ENCODE measurements around the gene HBG1. TPM values are rescaled to one million over a fixed set of nuclear protein-coding genes. Genes with fewer than 3 reads are reported as not detected.

HBG1 gene
- total and polyA plus RNA-seq, 5 donors: not detected

- no peaks in the 10 kb centered on the region for H3K9me3 ChIP-seq (ENCODE audit: control insufficient read depth, low read length)
Observed at GRCh38 chr11:5276697-5277096, 27.0 kb upstream of the HBG1 start.

DNA sequence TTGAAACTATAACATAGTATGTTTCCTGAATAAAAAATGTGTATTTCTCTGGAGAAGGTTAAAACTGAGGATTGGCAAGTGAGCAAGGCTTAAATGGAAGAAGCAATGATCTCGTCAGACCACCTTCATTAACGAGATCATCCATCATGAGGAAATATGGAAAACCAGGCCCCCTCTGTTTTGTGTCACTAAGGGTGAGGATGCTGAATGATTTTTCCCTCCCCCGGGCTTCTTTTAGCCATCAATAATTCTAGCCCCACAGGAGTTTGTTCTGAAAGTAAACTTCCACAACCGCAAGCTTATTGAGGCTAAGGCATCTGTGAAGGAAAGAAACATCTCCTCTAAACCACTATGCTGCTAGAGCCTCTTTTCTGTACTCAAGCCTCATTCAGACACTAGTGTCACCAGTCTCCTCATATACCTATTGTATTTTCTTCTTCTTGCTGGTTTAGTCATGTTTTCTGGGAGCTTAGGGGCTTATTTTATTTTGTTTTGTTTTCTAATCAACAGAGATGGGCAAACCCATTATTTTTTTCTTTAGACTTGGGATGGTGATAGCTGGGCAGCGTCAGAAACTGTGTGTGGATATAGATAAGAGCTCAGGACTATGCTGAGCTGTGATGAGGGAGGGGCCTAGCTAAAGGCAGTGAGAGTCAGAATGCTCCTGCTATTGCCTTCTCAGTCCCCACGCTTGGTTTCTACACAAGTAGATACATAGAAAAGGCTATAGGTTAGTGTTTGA, 25.9 kb upstream of the HBG1 start:
- 55% methylated on average over 6 of the region's 6 CpGs for WGBS
- intact Hi-C loops (cut with DNase I): no loop called here
- DNase-seq (no peak), ATAC-seq (no peak)
- Histone ChIP-seq H3K27me3 (ENCODE audit: control insufficient read depth, insufficient read depth) (no peaks in the 10 kb centered on the region), H3K4me1 (ENCODE audit: control insufficient read depth, insufficient read depth, low read length) (no peaks in the 10 kb centered on the region), H3K27ac (ENCODE audit: low read length) (no peak overlapping the region), H3K4me3 (ENCODE audit: low read length) (no peak overlapping the region), H3K9me3 (ENCODE audit: control insufficient read depth, low read length) (no peaks in the 10 kb centered on the region)

More at GRCh38 chr11:5276697-5277096, 27.0 kb upstream of the HBG1 start:
- ATAC-seq: no peak
- 78% methylated on average over 2 of the region's 2 CpGs for WGBS
- Histone ChIP-seq H3K4me1 (ENCODE audit: control insufficient read depth, insufficient read depth, low read length) (no peaks in the 10 kb centered on the region), H3K27me3 (ENCODE audit: control insufficient read depth, insufficient read depth) (no peaks in the 10 kb centered on the region), H3K4me3 (ENCODE audit: low read length) (no peak overlapping the region), H3K27ac (ENCODE audit: low read length) (no peak overlapping the region)
- DNase-seq: no peak
- intact Hi-C loops (cut with DNase I): no loop called here

DNA sequence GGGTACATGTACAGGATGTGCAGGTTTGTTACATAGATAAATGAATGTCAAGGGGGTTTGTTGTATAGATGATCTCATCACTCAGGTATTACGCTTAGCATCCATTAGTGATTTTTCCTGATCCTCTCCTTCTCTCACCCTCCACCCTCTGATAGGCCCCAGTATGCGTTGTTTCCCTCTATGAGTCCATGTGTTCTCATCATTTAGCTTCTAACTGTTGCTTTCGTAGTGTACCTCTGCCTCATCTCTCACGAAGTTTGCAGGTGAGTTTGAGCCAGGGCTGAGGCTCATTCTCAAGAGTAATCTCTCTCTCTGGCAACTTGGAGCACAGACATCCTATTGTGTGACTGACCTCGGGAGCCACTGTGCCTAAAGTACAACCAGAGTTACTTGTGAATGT, 24.7 kb upstream of the HBG1 start:
- Histone ChIP-seq H3K9me3 (ENCODE audit: control insufficient read depth, low read length) (no peaks in the 10 kb centered on the region), H3K4me1 (ENCODE audit: control insufficient read depth, insufficient read depth, low read length) (no peaks in the 10 kb centered on the region), H3K4me3 (ENCODE audit: low read length) (no peak overlapping the region), H3K27ac (ENCODE audit: low read length) (no peak overlapping the region), H3K27me3 (ENCODE audit: control insufficient read depth, insufficient read depth) (no peaks in the 10 kb centered on the region)
- ATAC-seq: no peak
- intact Hi-C loops (cut with DNase I): no loop called here
- no peak for DNase-seq
- WGBS: 61% methylated on average over 5 of the region's 5 CpGs

- H3K4me1 ChIP-seq (ENCODE audit: control insufficient read depth, insufficient read depth, low read length): no peaks in the 10 kb centered on the region
- WGBS: 58% methylated on average over 4 of the region's 4 CpGs
- no peak for ATAC-seq
- no peak overlapping the region for H3K27ac ChIP-seq (ENCODE audit: low read length)
- intact Hi-C loops (cut with DNase I): no loop called here
- H3K27me3 ChIP-seq (ENCODE audit: control insufficient read depth, insufficient read depth): no peaks in the 10 kb centered on the region
- no peak overlapping the region for H3K4me3 ChIP-seq (ENCODE audit: low read length)
- no peaks in the 10 kb centered on the region for H3K9me3 ChIP-seq (ENCODE audit: control insufficient read depth, low read length)
- no peak for DNase-seq
Observed at GRCh38 chr11:5272395-5273017, 22.8 kb upstream of the HBG1 start.

DNA sequence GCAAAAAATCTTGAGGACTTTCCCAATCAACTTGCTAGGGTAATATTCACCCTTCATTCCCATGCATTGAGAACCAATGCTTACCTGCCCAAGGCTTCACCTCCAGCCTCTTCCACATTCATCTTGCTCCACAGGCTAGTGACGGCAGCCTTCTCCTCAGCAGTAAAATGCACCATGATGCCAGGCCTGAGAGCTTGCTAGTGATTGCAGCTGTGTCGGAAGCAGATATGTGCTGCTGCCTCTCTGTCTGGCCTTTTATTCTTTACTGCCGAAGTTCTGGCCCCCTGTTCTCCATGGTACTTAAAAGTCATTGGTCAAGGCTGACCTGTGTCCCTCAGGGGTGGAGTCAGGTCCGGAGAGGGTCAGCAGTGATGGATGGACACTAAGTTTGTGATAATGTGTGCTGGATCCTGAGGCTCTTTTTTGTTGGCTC, 20.1 kb upstream of the HBG1 start, which contains the start of gene HBE1:
Gene HBE1 (minus strand): TSS at position 231 of the 433 bp plus-strand sequence. CDS start 55 bp downstream, at position 176.
- ATAC-seq (no peak), DNase-seq (no peak)
- Histone ChIP-seq H3K9me3 (ENCODE audit: control insufficient read depth, low read length) (no peaks in the 10 kb centered on the region), H3K27ac (ENCODE audit: low read length) (no peak within 1 kb of the TSS), H3K4me1 (ENCODE audit: control insufficient read depth, insufficient read depth, low read length) (no peaks in the 10 kb centered on the region), H3K4me3 (ENCODE audit: low read length) (no peak within 1 kb of the TSS), H3K27me3 (ENCODE audit: control insufficient read depth, insufficient read depth) (no peaks in the 10 kb centered on the region)
- 38% methylated on average over 4 of the region's 4 CpGs for WGBS
- intact Hi-C loops (cut with DNase I): no loop called here

DNA sequence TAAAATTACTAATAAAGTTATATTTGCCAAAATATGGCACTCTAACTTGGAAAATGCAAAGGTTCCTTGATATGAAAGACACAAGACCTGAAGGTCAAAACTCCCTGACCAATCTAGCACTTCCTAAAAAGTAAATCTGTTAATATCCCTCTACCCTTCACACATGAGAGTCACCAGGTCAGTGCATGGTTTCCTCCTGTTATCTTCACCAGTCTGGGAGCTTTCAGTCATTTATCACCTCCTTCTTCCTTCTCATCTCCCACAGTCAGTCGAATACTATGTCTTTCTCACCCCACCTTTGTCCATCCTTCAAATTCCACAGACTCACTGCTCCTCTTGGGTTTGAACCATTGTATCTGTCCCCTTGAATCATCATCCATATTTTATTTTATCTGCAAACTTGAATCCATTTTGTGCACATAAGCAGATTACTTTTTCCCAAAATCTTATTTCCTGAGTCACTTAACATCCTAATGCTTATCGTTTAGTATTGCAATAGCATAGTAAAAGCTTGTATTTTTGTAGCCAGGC, 17.4 kb upstream of the HBG1 start:
- DNase-seq (no peak), ATAC-seq (no peak)
- Histone ChIP-seq H3K4me1 (ENCODE audit: control insufficient read depth, insufficient read depth, low read length) (no peaks in the 10 kb centered on the region), H3K27ac (ENCODE audit: low read length) (no peak overlapping the region), H3K9me3 (ENCODE audit: control insufficient read depth, low read length) (no peaks in the 10 kb centered on the region), H3K4me3 (ENCODE audit: low read length) (no peak overlapping the region), H3K27me3 (ENCODE audit: control insufficient read depth, insufficient read depth) (no peaks in the 10 kb centered on the region)
- WGBS: 56% methylated on average over 2 of the region's 2 CpGs
- intact Hi-C loops (cut with DNase I): no loop called here

DNA sequence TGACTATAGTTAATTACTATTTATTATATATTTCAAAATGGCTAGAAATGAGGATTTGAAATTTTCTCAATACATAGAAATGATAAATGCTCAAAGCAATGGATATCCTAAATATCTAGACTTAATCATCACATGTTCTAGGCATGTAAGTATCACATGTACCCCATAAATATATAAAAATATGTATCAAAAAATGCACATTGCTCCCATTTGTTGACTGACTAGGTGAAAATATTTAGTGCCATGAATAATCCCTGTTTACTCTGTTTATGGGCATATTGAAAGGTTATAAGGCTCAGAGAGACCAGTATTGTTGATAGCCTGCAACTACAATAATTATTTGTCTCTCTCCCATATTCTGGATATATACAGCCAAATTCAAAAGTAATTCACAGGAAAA, 17.0 kb upstream of the HBG1 start:
- no peak overlapping the region for H3K4me3 ChIP-seq (ENCODE audit: low read length)
- H3K9me3 ChIP-seq (ENCODE audit: control insufficient read depth, low read length): no peaks in the 10 kb centered on the region
- DNase-seq (no peak), ATAC-seq (no peak)
- intact Hi-C loops (cut with DNase I): no loop called here
- no peaks in the 10 kb centered on the region for H3K4me1 ChIP-seq (ENCODE audit: control insufficient read depth, insufficient read depth, low read length)
- no peaks in the 10 kb centered on the region for H3K27me3 ChIP-seq (ENCODE audit: control insufficient read depth, insufficient read depth)
- H3K27ac ChIP-seq (ENCODE audit: low read length): no peak overlapping the region

GRCh38 chr11:5265832-5266231, 16.2 kb upstream of the HBG1 start:
- Histone ChIP-seq H3K4me3 (ENCODE audit: low read length) (no peak overlapping the region), H3K27me3 (ENCODE audit: control insufficient read depth, insufficient read depth) (no peaks in the 10 kb centered on the region), H3K9me3 (ENCODE audit: control insufficient read depth, low read length) (no peaks in the 10 kb centered on the region), H3K27ac (ENCODE audit: low read length) (no peak overlapping the region), H3K4me1 (ENCODE audit: control insufficient read depth, insufficient read depth, low read length) (no peaks in the 10 kb centered on the region)
- DNase-seq (no peak), ATAC-seq (no peak)
- 39% methylated on average over 2 of the region's 2 CpGs for WGBS
- intact Hi-C loops (cut with DNase I): no loop called here

DNA sequence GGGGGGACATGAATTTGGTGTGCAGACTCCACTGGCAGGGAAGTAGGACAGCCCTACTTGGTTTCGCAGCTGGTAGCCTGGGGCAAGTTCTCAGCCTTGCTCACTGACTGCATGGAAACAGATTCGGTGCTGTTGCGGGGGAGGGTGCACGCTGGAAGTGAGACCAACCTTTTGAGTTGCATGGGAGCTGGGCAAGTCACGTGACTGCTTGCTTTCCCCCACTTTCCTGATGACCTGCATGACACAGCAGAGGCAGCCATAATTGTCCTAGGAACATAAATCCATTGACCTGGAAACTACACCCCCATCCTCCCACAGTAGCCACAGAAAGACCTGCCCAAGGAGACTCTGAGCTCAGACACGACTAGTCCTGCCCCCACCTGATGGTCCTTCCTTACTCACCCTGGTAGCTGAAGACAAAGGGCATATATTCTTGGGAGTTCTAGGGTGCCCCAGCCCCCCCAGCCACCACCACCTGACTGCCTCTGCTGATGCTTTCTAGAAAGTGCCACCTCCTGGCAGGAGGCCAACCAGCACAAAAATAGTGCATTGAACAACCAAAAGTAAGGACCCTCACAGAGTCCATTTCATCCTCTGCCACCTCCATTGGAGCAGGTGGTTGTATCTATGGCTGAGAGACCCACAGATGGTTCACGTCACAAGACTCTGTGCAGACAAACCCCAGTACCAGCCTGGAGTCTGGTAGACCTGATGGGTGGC, 9.0 kb upstream of the HBG1 start:
- H3K4me3 ChIP-seq (ENCODE audit: low read length): no peak overlapping the region

DNA sequence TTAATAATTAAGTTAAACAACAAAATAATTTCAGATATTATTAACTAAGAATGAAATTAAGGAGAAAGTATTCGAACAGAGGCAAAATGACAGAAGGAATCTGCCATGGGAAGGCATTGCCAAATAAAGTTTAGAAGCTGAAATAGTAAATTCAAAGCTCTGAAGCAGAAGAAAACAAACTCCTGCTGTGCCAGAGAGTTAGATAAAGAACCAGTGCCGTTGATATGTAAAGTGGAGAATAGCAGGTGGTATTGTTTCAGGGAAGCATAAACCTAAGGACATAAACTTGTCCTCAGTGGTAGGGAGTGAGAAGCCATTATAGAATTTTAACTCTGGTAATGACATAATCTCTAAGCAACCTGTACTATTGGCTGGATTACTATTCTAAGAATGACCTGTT, 7.6 kb upstream of the HBG1 start:
- no peaks in the 10 kb centered on the region for H3K27me3 ChIP-seq (ENCODE audit: control insufficient read depth, insufficient read depth)
- intact Hi-C loops (cut with DNase I): no loop called here
- no peaks in the 10 kb centered on the region for H3K4me1 ChIP-seq (ENCODE audit: control insufficient read depth, insufficient read depth, low read length)
- 25% methylated on average over 2 of the region's 2 CpGs for WGBS
- ATAC-seq: no peak
- H3K27ac ChIP-seq (ENCODE audit: low read length): no peak overlapping the region
- no peak overlapping the region for H3K4me3 ChIP-seq (ENCODE audit: low read length)
- DNase-seq: no peak
- no peaks in the 10 kb centered on the region for H3K9me3 ChIP-seq (ENCODE audit: control insufficient read depth, low read length)

More for the DNA sequence above, 9.0 kb upstream of the HBG1 start:
- no peak for DNase-seq
- 65% methylated on average over 7 of the region's 7 CpGs for WGBS
- intact Hi-C loops (cut with DNase I): no loop called here
- Histone ChIP-seq H3K27ac (ENCODE audit: low read length) (no peak overlapping the region), H3K4me1 (ENCODE audit: control insufficient read depth, insufficient read depth, low read length) (no peaks in the 10 kb centered on the region), H3K27me3 (ENCODE audit: control insufficient read depth, insufficient read depth) (no peaks in the 10 kb centered on the region), H3K9me3 (ENCODE audit: control insufficient read depth, low read length) (no peaks in the 10 kb centered on the region)
- ATAC-seq: no peak

All from right cardiac atrium (tissue), 5 donors.